ENCODE results near the gene POC1A.

POC1A gene

DNA sequence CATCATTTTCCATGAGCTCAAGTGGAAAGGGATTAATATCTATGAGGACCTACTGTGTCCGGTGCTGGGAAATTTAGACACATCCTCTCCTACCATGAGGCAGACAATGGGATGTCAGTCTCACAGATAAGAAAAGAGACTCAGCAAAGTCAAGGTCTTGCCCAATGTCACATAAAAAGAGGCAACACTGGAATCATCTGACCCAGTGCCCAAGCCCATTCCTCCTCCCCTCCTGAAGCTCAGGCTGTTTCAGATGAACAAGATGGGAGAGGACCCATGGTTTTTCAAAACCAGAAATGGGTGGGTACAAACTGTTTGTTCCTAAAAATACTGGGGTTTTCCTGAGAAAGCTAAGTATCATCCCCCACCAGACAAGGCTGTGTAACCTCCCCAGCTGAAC, 22.2 kb downstream of the POC1A start:
- no peak for DNase-seq

DNA sequence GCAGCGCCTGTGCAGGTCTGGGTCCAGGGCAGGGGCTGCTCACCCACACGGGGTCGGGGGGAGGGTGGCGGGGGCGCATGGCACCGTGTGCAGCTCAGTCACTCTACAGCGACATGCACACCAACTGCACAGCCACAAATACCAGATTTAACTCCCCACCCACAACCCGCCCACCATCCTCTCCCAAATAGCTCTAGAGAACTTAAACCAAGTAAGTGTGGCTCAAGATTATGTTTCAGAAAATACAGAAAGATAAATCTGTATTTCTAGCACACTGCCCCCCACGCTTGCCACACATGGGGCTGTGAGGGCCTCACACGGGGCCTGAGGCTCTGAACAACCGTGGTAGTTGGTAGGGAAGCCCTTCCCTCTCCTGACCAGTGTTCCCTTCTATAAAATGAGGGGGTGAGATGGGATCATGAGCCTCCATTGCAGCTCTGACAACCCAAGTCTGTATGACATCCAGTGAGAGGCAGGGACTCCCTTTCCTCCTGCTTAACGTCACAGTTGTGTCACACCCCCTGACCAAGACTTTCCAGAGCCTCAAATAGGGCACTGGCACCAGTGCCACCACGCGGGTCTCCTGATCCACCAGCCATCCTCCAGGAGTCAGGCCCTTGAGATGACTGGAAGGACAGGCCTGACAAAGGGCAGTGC, 23.1 kb downstream of the POC1A start:
- peak in 8 of 56 donors; percentile 13 to 62 (median 20) for DNase-seq

DNA sequence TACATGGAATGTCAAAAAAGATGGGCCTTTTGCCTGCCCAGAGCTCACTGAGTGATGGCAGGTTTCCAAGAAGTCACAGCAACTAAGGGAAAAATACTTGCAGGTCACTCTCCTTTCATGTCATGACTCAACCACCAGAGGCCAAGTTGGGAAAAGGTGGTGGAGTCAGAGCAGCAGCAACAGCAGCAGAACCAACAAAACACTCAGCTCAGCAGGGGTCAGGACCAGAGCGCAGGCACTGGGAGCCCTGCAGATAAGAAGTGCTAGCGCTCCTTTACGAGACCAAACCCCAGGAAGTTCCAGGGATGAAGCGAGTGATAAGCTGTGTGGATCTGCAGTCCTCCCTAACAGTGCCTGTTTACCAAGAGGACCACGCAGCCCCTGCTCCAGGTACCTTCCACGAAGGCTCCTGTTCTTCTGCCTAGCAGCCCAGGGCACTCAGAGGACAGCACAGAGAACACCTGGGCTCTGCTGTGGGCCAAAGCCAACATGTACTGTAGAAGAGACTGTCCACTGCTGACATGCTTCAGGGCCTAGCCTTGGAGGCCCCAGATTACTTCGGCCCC, 26.0 kb downstream of the POC1A start:
- no peak for DNase-seq

DNA sequence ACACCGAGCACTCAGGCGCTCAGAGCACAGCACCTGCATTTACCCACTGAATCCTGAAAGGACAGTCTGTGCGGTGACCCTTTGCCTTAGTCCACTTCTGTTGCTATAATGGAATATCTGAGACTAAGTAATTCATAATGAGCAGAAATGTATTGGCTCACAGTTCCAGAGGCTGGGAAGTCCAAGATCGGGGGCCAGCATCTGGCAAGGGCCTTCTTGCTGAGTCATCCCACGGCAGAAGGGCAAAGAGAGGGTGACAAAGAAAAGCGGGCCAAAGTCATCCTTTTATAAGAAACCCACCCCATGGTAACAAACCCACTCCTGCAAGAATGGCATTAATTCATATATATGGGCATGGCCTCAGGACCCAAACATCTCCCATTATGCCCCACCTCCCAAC, 27.7 kb downstream of the POC1A start:
- no peak for DNase-seq

DNA sequence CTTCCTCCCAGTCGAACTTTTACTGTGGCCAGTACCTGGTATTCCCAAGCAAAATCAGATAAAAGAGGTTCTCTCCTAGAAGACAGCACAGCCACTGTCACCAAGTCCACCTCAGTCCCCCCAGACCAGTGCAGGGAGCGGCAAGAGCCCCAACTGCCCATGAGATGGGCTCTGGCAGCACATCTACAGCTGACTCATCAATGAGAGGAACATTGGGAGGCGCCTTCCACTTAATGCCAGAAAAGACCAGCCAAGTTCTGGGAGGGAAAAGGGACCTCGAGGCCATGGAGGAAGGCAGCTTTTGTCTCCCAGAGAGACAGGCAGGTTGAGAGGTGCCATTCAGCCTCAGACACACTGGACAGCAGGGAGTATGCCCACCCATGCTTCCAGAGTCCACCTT, 28.2 kb downstream of the POC1A start:
- no peak for DNase-seq

DNA sequence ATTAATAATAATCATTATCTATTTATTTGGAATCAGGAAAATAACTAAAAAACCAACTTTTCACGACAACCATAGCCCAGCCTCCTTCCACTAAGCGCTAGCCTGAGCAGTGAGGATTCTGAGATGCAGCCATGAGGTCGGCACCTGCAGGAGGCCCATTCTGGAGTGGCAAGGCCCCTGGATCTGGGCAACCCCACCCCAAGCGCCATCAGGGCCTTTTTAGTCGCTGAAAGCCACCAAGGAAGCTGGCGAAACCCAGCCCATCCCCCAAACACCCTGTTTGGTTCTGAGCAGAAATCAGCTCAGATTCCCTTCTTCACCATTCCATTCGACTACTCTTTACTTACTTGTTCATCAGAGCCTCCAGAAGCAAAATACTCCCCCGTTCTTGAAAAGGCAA, 29.5 kb downstream of the POC1A start:
- no peak for DNase-seq

DNA sequence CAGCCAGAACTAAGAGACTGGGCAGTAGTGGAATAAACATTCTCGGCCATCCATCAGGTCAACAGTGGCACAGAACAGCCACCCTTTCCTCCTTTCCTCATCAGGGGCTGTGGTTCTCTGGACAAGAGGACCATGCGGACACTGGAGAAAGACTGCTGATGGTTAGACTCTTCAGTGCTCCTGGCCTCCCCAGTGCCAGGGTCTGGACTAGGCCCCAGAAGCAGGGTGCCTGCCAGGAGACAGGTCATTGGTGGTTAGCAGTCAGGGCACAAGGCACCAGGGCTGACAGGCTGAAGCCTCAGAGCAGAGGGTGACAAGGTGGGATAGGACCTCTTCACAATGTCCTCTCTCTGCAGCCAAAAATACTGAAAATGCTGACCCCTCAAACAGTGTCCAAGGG, 30.1 kb downstream of the POC1A start:
- no peak for DNase-seq

DNA sequence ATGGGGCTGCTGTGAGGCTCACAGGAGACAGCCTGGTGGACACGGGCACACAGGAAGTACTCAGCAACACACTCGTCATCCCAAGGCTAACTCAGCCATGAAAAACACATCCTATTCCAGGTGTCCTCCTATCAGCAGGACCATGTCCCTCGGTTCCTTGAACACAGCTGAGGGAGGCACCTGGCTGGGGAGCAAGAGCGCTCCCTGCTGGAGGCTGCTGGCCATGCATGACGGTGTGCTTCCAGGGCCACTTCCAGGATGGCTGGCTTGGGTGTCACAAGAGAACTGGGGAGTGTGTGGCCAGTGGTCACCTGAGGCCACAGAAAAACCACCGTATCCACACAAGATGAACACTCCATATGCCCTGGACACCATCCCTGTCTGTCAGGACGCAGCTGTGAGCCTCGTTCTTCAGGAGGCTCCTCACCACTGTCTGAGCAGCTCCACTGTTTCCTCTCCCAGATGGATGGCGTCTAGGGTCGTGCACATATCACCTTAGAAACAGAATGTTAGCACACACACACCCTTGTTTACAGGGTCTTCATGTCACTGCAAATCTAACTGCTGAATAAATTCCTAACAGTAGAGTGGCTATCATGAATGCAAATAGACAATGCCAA, 31.0 kb downstream of the POC1A start:
- DNase-seq, result peak in 50 of 56 donors; percentile 16 to 85 (median 55)

DNA sequence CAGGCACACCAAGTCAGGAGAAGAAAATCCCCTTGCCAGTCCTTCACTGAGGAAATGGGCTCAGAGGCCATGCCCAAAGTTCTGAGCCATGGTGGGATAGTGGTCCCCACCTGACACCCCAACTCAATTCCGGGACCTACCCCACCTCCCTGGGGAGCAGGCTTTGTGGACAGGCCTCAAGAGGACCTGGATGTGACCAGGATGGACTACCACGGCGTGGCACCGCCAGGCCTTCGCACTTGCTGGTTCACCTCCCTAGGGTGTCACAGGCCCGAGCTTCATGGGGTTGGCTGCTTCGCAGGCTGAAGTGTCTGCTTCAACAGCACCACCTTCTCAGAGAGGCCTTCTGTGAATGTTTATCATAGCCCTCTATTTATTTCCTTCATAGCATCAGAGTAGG, 31.7 kb downstream of the POC1A start:
- no peak for DNase-seq

DNA sequence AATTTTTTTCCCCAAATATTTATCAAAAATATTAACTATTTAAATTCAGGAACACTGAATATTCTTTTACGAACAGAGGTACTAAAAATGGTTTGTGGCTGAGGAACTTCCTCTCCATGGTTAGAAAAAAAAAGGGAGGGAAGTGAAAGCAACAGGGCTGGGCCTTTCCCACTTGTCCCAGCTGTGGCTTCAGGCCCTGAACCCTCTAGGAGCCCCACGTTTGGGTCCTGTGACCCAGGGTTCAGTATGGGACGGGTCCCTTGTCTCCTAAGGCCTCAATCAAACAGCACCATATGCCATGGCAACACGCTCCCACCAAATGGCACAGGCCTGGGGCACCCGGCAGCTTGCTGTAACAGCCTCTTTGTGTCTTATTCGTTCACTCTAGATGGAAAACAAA, 32.4 kb downstream of the POC1A start:
- peak in 2 of 56 donors; percentile 17 to 33 for DNase-seq

DNA sequence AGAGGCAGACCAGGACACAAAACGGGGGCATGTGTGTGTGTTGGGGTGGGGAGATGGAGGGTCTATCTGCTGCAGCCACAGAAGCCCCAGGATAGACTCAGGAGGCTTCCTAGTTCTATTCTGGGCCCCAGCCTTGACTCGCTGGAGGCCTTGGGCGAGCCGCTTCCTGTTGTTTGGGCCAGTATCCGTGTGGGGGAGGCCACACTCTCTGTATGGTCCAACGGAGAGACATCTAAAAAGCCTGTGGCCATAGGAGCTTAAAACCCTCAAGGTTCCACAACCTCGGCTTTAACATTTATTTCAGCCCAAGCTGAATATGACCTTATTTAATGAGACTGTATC, 32.8 kb downstream of the POC1A start:
- DNase-seq, result peak in 12 of 56 donors; percentile 11 to 64 (median 26)

DNA sequence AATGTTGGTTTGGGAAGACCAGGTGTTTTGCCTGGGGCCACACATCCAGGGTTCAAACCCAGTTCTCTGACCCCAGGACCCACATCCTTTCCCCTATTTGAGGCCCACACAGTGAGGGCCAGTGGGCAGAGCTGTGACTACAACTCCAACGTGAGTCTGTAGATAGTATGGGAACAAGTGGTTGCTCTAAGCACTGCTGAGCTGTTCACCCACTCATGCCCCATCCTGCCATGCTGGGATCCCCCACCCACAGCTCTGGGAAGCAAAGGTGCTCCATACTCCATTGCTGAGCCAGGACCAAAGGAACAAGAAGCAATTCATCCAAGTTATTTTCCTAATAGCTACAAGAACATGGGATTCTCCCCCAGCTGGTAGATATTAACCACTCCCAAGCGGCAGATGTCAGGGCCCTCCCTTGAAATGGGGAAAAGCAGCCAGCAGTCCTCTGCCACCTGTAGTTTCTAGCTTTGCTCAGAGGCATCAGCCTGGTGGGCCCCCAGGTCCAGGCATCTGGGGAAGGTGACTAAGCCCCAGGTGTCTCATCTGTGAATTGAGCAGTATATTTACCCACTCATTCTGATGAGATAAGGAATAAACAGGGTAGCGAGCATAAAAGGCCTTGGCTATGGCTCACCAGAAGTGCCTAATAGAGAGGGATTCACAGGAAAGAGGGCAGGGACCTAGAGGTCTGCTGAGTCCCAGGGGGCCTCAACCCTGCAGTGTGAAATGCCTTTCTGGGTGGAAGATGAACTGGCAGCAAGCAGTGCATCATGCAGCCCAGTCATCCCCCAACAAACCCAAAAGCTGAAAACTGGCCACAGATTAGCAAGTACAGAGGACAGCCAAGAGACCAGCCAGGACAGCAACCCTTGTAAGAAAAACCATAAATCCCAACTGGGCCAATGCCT, 33.4 kb downstream of the POC1A start:
- no peak for DNase-seq

DNA sequence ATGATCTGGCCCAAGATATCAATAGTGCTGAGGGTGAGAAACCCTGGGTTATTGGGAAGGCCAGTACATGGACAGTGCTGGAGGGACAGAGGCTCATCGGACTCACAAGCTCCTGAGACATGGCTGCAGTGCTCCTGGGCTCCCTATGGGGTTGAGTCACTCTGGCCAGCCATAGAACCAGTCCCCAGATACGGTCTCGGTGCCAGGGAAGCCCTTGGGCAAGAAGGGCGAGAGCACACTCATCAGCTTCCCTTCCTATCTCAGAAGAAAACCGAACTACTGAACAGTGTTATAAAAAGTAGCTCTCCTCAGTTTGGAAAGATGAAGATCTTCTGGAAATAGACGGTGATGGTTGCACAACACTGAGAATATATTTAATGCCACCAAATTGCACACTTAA, 34.4 kb downstream of the POC1A start:
- no peak for DNase-seq

DNA sequence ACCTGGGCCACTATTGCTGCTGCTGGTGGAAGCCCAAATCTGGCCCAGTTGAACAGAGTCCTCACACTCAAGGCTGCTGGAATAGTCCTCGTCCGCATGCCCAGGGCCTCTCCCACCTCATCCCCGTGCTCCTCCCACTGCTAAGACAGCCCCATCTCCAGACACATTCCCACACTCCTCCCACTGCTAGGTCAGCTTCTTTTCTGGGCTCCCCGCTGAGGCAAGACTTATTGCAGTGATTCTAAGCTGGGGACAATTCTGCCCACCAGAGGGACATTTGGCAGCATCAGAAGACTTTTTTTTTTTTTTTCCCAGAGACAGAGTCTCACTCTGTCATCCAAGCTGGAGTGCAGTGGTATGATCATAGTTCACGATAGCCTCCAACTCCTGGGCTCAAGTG, 35.1 kb downstream of the POC1A start:
- peak in 12 of 56 donors; percentile 12 to 61 (median 31) for DNase-seq

DNA sequence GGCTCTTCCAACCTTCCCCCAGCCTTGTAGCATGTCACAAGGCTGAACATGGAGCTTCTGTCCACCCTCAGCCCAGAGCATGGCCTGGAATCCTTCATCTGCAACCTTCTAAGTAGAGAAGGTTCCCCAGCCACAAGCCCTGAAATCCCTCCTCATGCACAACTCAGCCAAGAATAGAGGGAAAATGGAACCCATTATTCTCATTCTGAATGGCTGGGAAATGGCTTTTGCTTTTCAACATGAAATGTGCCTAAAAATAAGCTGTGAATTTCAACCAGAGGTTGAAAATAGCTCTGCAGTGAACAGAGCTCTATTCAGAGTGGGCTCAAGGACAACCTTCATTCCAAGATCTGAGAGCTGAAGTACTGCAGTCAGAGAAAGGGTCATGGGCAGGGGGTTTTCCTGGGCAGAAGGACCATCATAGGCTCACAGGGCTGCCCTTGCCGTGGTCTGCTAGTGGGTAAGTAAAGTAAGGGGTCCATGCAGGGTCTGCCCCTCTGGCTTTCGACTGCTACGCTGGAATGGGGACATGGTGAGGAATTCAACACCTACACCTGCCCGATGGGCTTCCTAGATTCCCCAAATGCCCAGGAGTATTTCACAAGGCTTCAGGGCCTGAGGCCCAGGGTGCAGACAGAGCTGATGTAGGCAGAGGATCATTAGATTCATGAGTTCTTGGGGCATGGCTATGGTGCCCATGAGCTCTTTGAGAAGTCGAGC, 35.9 kb downstream of the POC1A start:
- DNase-seq, result peak in 8 of 56 donors; percentile 4 to 81 (median 20)

DNA sequence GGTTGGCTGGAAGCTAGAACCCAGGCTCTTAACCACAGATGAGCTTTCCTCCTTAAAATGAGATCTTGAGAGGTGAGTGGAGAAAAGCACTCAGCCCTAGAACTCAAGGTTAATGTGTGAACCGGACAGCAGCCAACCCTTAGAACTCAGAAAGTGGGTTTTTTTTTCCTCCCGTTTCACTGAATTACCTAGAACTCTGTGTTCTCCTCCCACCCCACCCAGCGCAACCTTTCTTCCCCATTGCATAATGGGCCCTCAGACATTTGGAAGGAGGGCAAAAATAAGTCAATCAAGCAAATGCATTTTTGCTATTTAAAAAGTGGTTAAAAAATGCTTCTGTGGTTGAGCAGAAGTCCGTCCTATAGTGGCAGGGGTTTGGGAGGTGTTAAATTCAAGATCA, 36.7 kb downstream of the POC1A start:
- no peak for DNase-seq

DNA sequence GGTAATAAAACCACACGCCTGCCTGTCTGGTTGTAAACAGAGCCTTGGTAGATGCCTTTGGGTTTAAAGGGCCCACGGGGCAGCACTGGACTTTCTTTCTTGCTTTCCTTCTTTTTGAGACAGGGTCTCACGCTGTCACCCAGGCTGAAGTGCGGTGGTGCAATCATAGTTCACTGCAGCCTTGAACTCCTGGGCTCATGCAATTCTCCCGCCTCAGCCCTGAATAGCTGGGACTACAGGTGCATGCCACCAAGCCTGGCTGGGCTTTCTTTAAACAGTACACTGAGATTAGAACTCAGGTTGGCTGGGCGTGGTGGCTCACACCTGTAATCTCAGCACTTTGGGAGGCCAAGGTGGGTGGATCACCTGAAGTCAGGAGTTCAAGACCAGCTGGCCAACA, 42.2 kb downstream of the POC1A start:
- no peak for DNase-seq

DNA sequence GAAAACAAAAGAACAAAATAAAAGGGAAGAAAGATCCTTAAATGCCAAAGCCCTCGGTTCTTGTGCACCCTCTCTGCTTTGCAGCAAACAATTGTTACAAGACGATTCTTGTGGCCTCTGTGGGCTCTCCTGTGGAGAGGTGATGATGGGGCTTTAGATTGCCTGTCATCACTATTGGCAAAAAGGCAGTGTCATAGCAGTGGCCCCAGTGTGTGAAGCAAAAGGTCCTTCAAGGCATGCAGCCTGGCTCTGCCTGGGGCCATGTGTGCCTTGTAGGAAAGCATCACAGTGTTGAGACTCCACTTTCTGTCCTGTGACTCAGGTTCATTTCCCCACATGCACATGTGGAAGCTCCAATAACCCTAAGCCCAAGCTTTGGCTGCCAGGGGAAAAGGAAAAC, 43.7 kb downstream of the POC1A start:
- no peak for DNase-seq

DNA sequence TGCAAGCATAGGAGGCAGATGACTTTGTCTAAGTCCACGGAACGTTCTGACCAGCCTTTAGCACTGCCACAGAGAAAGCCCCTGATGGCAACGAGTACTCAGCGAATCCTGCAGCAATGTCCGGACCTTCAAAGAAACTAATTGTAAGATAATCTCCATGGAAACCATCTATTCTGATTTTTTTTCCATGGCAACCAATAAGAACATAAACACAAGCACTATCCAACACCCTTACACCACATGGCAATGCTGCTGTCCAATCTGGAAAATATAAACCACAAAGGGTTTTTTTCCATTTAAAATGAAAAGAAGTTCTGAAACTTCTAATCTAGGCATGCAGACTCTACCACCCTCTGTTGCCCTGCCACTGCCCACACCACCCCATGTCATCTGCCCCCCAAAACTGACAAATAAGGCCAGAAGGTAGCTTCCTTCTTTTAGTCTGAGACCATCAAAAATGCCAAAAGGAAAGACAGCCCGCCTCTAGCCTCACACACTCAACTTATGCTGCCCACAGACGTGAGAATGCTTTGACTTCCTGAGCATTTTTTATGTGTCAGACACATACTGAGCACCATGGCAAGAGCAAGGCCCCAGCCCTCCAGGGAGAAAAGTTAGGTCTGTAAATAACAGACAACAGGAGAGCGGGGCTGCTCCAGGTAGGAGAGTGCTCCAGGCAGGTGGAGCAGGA, 44.5 kb downstream of the POC1A start:
- no peak for DNase-seq

DNA sequence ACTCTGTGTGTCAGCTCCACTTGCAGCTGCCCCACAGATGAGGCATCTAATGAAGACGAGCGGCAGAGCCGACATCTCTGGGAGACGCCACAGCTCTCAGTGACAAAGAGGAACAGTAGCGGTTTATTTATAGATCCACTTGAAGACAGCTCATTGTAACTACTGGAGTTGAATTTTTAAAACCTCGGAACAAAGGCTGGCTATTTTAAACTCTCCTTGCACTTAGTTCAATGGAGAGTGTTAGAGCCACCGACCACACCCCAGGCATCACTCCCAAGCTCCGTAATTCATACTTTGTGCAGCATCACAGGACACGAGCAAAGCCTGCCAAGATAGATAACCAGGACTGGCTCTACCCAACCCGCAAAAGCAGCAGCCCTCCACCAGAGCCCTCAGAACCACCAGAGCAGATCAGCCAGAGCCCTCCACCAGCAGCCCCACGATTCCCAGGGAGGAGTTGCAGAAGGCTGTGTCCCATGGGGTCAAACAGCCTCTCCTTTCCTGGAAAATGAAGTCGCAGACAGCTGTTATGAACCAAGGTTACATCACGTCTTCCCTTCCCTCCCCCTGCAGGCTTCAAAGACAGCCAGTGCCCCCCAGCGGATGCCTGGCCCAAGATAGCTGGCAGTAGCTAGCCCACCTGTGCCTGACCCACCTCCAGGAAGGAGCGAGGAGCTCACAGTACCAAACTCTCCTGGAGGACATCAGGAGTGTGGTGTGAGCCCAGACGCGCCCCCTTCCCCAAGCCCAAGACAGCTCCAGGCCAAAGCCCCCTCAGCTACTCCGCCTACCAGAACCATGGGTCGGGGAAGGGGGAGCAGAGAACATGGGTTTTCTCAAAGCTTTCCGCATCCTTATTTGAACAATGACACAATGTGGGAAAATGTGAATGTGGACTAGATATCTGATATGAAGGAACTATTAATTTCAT, 45.7 kb downstream of the POC1A start:
- DNase-seq, result peak in 29 of 56 donors; percentile 20 to 76 (median 51)

All from amygdala (tissue), 56 donors.